HEK293 (cell line): ENCODE measurements around the gene SIRT4.

Experiments used
- CTCF ChIA-PET: fragments of 350-600 bp; formaldehyde crosslinking; extraction: SDS; loops from one replicate; lab custom pipeline; 2021; ENCODE audit warnings: antibody characterized with exemption; lab: Yijun Ruan, JAX
- POLR2A ChIA-PET: fragments of 300-600 bp; formaldehyde crosslinking; extraction: SDS; loops from one replicate; lab custom pipeline; 2020; ENCODE audit warnings: antibody characterized with exemption, inconsistent platforms; lab: Yijun Ruan, JAX
- H3K27ac ChIP-seq: fragments of 200-500 bp; sonication (Bioruptor generic); 2 replicates; pipeline ENCODE4 v1.5.1; 2014; ENCODE audit warnings: low read depth, low read length, control low read depth, inconsistent platforms; ENCODE audit errors: extremely low read depth
- H3K36me3 ChIP-seq, 2 experiments: fragments of 200-500 bp in 1 of 2; sonication (Bioruptor generic) in 1 of 2; 1 replicate in 1 of 2; 2 replicates in 1 of 2; pipeline ENCODE4 v1.5.1; 2014 to 2017; ENCODE audit warnings: inconsistent platforms in 2 of 2, low read length in 2 of 2; ENCODE audit not compliant: control insufficient read depth in 2 of 2, insufficient read depth in 1 of 2
- H3K4me1 ChIP-seq: fragments of 200-500 bp; sonication (Bioruptor generic); 2 replicates; pipeline ENCODE4 v1.5.1; 2014; ENCODE audit warnings: mild to moderate bottlenecking, low read length, inconsistent platforms; ENCODE audit not compliant: control insufficient read depth, insufficient read depth
- H3K4me3 ChIP-seq: 2 replicates; pipeline ENCODE4 v1.5.1; 2011; ENCODE audit warnings: low read depth, mild to moderate bottlenecking, control low read depth, low read length, moderate library complexity
- H3K9me3 ChIP-seq: fragments of 200-500 bp; sonication (Bioruptor generic); 2 replicates; pipeline ENCODE4 v1.5.1; 2014; ENCODE audit warnings: low read depth, low read length, inconsistent platforms; ENCODE audit not compliant: control insufficient read depth, insufficient read depth
- KLF8 ChIP-seq: fragments of 450-650 bp; formaldehyde crosslinking; IDR thresholded peaks from 2 replicates; pipeline ENCODE4 v1.5.1; 2016; ENCODE audit warnings: missing biosample characterization, missing genetic modification characterization
- OVOL3 ChIP-seq: fragments of 450-650 bp; formaldehyde crosslinking; IDR thresholded peaks from 2 replicates; pipeline ENCODE4 v1.5.1; 2016; ENCODE audit warnings: missing biosample characterization, missing genetic modification characterization
- PRDM1 ChIP-seq: fragments of 450-650 bp; formaldehyde crosslinking; IDR thresholded peaks from 2 replicates; pipeline ENCODE4; 2016; ENCODE audit warnings: missing biosample characterization, missing genetic modification characterization
- SP3 ChIP-seq: fragments of 450-650 bp; formaldehyde crosslinking; IDR thresholded peaks from 2 replicates; pipeline ENCODE4 v1.5.1; 2016; ENCODE audit warnings: missing biosample characterization, missing genetic modification characterization
- WT1 ChIP-seq: fragments of 450-650 bp; formaldehyde crosslinking; IDR thresholded peaks from 2 replicates; pipeline ENCODE4 v1.5.1; 2016; ENCODE audit warnings: missing biosample characterization, missing genetic modification characterization
- YY1 ChIP-seq: fragments of 450-650 bp; formaldehyde crosslinking; IDR thresholded peaks from 2 replicates; pipeline ENCODE4 v1.5.1; 2018; ENCODE audit warnings: missing biosample characterization, missing genetic modification characterization
- ZNF202 ChIP-seq: fragments of 450-650 bp; formaldehyde crosslinking; IDR thresholded peaks from 2 replicates; pipeline ENCODE4 v1.5.1; 2016; ENCODE audit warnings: missing biosample characterization, missing genetic modification characterization, borderline replicate concordance
- ZNF248 ChIP-seq: fragments of 450-650 bp; formaldehyde crosslinking; IDR thresholded peaks from 2 replicates; pipeline ENCODE4 v1.5.1; 2017; ENCODE audit warnings: missing biosample characterization, missing genetic modification characterization
- ZNF501 ChIP-seq: fragments of 450-650 bp; formaldehyde crosslinking; IDR thresholded peaks from 2 replicates; pipeline ENCODE4 v1.5.1; 2016; ENCODE audit warnings: missing biosample characterization, missing genetic modification characterization
- ZNF837 ChIP-seq: fragments of 450-650 bp; formaldehyde crosslinking; IDR thresholded peaks from 2 replicates; pipeline ENCODE4 v1.5.1; 2016; ENCODE audit warnings: missing biosample characterization, missing genetic modification characterization
- TF ChIP-seq, protein P1 (sequence below): sonication (generic); formaldehyde crosslinking; IDR thresholded peaks from 2 replicates; pipeline ENCODE4 v1.8.1; 2022; ENCODE audit warnings: mild to moderate bottlenecking, moderate library complexity, missing genetic modification reagents
- TF ChIP-seq, protein P2 (sequence below): fragments of 450-650 bp; formaldehyde crosslinking; IDR thresholded peaks from 2 replicates; pipeline ENCODE4 v1.5.1; 2017; ENCODE audit warnings: missing biosample characterization, missing genetic modification characterization
- TF ChIP-seq, protein P3 (sequence below): fragments of 450-650 bp; formaldehyde crosslinking; IDR thresholded peaks from 2 replicates; pipeline ENCODE4 v1.5.1; 2016; ENCODE audit warnings: missing biosample characterization, missing genetic modification characterization
- TF ChIP-seq, protein P4 (sequence below): fragments of 450-650 bp; formaldehyde crosslinking; IDR thresholded peaks from 2 replicates; pipeline ENCODE4 v1.5.1; 2016; ENCODE audit warnings: missing biosample characterization, missing genetic modification characterization
- TF ChIP-seq, protein P5 (sequence below): fragments of 450-650 bp; formaldehyde crosslinking; IDR thresholded peaks from 2 replicates; pipeline ENCODE4 v1.5.1; 2017; ENCODE audit warnings: missing biosample characterization, mild to moderate bottlenecking, missing genetic modification characterization, moderate library complexity
- TF ChIP-seq, protein P6 (sequence below): fragments of 450-650 bp; formaldehyde crosslinking; IDR thresholded peaks from 2 replicates; pipeline ENCODE4 v1.5.1; 2016; ENCODE audit warnings: missing biosample characterization, missing genetic modification characterization
- TF ChIP-seq, protein P7 (sequence below): fragments of 450-650 bp; formaldehyde crosslinking; IDR thresholded peaks from 2 replicates; pipeline ENCODE4 v1.5.1; 2016; ENCODE audit warnings: missing biosample characterization, missing genetic modification characterization
- TF ChIP-seq, protein P8 (sequence below): fragments of 450-650 bp; formaldehyde crosslinking; IDR thresholded peaks from 2 replicates; pipeline ENCODE4 v1.5.1; 2017; ENCODE audit warnings: missing biosample characterization, missing genetic modification characterization

Gene SIRT4

DNA sequence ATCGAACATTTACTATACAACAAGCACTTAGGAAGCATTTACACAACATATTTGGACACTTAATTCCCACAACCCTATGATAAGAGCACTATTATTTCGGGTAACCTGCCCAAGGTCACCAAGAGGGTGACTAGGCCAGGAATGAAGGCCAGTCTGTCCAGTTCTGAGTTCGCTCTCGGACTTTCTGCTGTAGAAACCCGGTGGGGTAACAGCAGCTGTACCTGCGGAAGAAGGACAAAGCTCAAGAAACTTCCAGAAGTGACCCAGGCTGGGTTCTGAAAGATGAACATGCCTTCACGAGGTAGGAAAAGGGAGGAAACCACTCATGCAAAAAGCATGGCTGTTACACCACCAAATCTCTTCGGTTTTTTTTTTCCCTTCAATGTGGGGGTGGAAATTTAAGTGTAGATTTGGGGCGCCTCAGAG, 14.7 kb downstream of the SIRT4 start:
- peak overlapping the region; percentile 44 for H3K4me3 ChIP-seq
- TF ChIP-seq WT1 (tag by site-specific recombination): 0 out of 2 replicates have a peak, but pooled peaks have one; percentile 50
- TF ChIP-seq, protein P1, sequence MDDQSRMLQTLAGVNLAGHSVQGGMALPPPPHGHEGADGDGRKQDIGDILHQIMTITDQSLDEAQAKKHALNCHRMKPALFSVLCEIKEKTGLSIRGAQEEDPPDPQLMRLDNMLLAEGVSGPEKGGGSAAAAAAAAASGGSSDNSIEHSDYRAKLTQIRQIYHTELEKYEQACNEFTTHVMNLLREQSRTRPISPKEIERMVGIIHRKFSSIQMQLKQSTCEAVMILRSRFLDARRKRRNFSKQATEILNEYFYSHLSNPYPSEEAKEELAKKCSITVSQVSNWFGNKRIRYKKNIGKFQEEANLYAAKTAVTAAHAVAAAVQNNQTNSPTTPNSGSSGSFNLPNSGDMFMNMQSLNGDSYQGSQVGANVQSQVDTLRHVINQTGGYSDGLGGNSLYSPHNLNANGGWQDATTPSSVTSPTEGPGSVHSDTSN: no peak
- TF ChIP-seq, protein P2, sequence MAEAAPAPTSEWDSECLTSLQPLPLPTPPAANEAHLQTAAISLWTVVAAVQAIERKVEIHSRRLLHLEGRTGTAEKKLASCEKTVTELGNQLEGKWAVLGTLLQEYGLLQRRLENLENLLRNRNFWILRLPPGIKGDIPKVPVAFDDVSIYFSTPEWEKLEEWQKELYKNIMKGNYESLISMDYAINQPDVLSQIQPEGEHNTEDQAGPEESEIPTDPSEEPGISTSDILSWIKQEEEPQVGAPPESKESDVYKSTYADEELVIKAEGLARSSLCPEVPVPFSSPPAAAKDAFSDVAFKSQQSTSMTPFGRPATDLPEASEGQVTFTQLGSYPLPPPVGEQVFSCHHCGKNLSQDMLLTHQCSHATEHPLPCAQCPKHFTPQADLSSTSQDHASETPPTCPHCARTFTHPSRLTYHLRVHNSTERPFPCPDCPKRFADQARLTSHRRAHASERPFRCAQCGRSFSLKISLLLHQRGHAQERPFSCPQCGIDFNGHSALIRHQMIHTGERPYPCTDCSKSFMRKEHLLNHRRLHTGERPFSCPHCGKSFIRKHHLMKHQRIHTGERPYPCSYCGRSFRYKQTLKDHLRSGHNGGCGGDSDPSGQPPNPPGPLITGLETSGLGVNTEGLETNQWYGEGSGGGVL (tag by site-specific recombination): 0 out of 2 replicates have a peak, but pooled peaks have one; percentile 7
- TF ChIP-seq, protein P3, sequence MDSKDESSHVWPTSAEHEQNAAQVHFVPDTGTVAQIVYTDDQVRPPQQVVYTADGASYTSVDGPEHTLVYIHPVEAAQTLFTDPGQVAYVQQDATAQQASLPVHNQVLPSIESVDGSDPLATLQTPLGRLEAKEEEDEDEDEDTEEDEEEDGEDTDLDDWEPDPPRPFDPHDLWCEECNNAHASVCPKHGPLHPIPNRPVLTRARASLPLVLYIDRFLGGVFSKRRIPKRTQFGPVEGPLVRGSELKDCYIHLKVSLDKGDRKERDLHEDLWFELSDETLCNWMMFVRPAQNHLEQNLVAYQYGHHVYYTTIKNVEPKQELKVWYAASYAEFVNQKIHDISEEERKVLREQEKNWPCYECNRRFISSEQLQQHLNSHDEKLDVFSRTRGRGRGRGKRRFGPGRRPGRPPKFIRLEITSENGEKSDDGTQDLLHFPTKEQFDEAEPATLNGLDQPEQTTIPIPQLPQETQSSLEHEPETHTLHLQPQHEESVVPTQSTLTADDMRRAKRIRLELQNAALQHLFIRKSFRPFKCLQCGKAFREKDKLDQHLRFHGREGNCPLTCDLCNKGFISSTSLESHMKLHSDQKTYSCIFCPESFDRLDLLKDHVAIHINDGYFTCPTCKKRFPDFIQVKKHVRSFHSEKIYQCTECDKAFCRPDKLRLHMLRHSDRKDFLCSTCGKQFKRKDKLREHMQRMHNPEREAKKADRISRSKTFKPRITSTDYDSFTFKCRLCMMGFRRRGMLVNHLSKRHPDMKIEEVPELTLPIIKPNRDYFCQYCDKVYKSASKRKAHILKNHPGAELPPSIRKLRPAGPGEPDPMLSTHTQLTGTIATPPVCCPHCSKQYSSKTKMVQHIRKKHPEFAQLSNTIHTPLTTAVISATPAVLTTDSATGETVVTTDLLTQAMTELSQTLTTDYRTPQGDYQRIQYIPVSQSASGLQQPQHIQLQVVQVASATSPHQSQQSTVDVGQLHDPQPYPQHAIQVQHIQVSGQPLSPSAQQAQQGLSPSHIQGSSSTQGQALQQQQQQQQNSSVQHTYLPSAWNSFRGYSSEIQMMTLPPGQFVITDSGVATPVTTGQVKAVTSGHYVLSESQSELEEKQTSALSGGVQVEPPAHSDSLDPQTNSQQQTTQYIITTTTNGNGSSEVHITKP: peak; percentile 60; the same call in 1 of the 2 replicates
- TF ChIP-seq, protein P4, sequence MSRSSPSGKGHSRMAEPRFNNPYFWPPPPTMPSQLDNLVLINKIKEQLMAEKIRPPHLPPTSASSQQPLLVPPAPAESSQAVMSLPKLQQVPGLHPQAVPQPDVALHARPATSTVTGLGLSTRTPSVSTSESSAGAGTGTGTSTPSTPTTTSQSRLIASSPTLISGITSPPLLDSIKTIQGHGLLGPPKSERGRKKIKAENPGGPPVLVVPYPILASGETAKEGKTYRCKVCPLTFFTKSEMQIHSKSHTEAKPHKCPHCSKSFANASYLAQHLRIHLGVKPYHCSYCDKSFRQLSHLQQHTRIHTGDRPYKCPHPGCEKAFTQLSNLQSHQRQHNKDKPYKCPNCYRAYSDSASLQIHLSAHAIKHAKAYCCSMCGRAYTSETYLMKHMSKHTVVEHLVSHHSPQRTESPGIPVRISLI (tag by site-specific recombination): 0 out of 2 replicates have a peak, but pooled peaks have one; percentile 54
- H3K4me1 ChIP-seq: 0 out of 2 replicates have a peak, but pooled peaks cover 4% of the 10 kb centered on the region
- H3K27ac ChIP-seq: peak overlapping the region; percentile 6; the same call in 1 of the 2 replicates
- POLR2A ChIA-PET: interaction anchor here (0.7 to 1.9 kb wide), 8 partner anchors 11 to 129 kb away, joined by 3 to 11 read pairs (median 6); partner anchors contain the start of genes COX6A1, GATC, RNU4-1 and RNU4-2
- H3K9me3 ChIP-seq: no peaks in the 10 kb centered on the region
- CTCF ChIA-PET: interaction anchor here (0.6 to 3.7 kb wide), 8 partner anchors 11 to 643 kb away, joined by 3 to 19 read pairs (median 4); partner anchors contain the start of gene SIRT4
- no peaks in the 10 kb centered on the region for H3K36me3 ChIP-seq

DNA sequence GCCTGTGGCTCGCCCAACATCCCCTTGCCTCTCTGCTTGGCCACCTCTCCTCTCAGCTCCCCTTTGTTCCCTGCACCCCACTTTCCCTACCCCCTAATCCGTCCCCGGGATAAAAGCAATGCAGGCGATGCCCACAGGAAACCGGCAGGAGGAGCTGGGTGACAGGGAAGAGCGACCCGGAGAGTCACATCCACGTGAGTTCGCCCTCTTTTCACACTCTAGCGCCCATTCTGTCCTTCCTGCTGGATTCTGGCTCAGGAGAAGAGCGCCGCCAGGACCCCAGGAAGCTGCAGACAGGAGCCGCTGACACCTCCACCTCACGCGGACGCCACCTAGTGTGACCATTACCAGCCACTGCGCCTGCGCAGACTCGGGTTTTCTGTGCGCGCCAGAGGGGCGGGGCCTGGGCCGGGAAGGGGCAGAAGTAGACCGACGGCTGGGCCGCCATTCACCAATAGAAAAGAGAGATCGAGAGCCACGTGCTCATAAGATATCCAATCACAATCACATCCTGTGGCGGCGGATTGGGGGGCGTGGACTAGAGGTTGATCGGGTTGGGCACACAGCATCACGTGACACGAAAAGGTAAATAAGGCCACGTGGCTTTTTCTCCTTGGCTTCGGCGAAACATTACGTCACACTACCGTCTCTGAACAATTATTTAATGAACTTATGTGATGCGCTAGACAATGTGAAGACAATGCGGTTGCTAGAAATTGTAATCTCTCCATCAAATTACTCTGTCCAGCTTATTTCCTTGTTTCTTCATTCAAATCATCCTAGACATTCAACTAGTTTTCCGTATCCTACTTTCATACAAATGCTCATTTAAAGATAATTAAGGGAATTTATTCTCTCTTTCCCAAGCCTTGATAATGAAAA, 15.3 kb downstream of the SIRT4 start:
- ChIA-PET POLR2A (interaction anchor here (0.5 to 1.9 kb wide), 9 partner anchors 12 to 129 kb away, joined by 3 to 11 read pairs (median 5); partner anchors contain the start of genes COX6A1, GATC, RNU4-1 and RNU4-2), CTCF (interaction anchor here (0.6 to 3.7 kb wide), 11 partner anchors 12 to 642 kb away, joined by 3 to 19 read pairs (median 4); partner anchors contain the start of gene SIRT4)
- Histone ChIP-seq H3K9me3 (no peaks in the 10 kb centered on the region), H3K27ac (peak overlapping the region; percentile 6; the same call in 1 of the 2 replicates), H3K4me1 (0 out of 2 replicates have a peak, but pooled peaks cover 4% of the 10 kb centered on the region), H3K36me3 (no peaks in the 10 kb centered on the region), H3K4me3 (peak overlapping the region; percentile 44)
- TF ChIP-seq, protein P5, sequence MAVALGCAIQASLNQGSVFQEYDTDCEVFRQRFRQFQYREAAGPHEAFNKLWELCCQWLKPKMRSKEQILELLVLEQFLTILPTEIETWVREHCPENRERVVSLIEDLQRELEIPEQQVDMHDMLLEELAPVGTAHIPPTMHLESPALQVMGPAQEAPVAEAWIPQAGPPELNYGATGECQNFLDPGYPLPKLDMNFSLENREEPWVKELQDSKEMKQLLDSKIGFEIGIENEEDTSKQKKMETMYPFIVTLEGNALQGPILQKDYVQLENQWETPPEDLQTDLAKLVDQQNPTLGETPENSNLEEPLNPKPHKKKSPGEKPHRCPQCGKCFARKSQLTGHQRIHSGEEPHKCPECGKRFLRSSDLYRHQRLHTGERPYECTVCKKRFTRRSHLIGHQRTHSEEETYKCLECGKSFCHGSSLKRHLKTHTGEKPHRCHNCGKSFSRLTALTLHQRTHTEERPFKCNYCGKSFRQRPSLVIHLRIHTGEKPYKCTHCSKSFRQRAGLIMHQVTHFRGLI (tag by site-specific recombination): peak; percentile 90
- TF ChIP-seq OVOL3 (no peak), ZNF837 (tag by site-specific recombination) (no peak), YY1 (no peak), ZNF202 (tag by site-specific recombination) (no peak), PRDM1 (tag by site-specific recombination) (0 out of 2 replicates have a peak, but pooled peaks have one; percentile 34), ZNF501 (tag by site-specific recombination) (peak; percentile 35), ZNF248 (no peak), KLF8 (tag by site-specific recombination) (peak; percentile 48; the same call in 1 of the 2 replicates), SP3 (peak; percentile 81)
- TF ChIP-seq, protein P6, sequence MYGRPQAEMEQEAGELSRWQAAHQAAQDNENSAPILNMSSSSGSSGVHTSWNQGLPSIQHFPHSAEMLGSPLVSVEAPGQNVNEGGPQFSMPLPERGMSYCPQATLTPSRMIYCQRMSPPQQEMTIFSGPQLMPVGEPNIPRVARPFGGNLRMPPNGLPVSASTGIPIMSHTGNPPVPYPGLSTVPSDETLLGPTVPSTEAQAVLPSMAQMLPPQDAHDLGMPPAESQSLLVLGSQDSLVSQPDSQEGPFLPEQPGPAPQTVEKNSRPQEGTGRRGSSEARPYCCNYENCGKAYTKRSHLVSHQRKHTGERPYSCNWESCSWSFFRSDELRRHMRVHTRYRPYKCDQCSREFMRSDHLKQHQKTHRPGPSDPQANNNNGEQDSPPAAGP (tag by site-specific recombination): peak; percentile 30; the same call in 1 of the 2 replicates
- TF ChIP-seq, protein P7, sequence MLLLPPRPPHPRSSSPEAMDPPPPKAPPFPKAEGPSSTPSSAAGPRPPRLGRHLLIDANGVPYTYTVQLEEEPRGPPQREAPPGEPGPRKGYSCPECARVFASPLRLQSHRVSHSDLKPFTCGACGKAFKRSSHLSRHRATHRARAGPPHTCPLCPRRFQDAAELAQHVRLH (tag by site-specific recombination): peak; percentile 94
- TF ChIP-seq, protein P8, sequence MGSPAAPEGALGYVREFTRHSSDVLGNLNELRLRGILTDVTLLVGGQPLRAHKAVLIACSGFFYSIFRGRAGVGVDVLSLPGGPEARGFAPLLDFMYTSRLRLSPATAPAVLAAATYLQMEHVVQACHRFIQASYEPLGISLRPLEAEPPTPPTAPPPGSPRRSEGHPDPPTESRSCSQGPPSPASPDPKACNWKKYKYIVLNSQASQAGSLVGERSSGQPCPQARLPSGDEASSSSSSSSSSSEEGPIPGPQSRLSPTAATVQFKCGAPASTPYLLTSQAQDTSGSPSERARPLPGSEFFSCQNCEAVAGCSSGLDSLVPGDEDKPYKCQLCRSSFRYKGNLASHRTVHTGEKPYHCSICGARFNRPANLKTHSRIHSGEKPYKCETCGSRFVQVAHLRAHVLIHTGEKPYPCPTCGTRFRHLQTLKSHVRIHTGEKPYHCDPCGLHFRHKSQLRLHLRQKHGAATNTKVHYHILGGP (tag by site-specific recombination): no peak
